Neural cell (in vitro differentiated cells): ENCODE results near the gene SPDL1. TPM values are rescaled to one million over a fixed set of nuclear protein-coding genes. Genes with fewer than 3 reads are reported as not detected.

ENCODE experiments used
- H2AFZ ChIP-seq: fragments of 200-600, 300-800 bp; sonication (generic), shearing (Covaris generic); 2 replicates; pipeline ENCODE4 v1.6.0; 2014; ENCODE audit warnings: low read depth, mild to moderate bottlenecking, antibody characterized with exemption, low read length, moderate library complexity
- H3F3A ChIP-seq: fragments of 200-600 bp; shearing (Covaris generic); 2 replicates; pipeline ENCODE4 v1.6.1; 2016; ENCODE audit warnings: mild to moderate bottlenecking, moderate library complexity, mixed read lengths, antibody characterized with exemption, low read length; ENCODE audit not compliant: insufficient read depth, poor library complexity, severe bottlenecking
- H3K27ac ChIP-seq: fragments of 200-600, 300-800 bp; sonication (generic), shearing (Covaris generic); 2 replicates; pipeline ENCODE4 v1.5.1; 2014; ENCODE audit warnings: mild to moderate bottlenecking, low read length, moderate library complexity
- H3K27me3 ChIP-seq: fragments of 300-800, 200-600 bp; sonication (generic), shearing (Covaris generic); 2 replicates; pipeline ENCODE4 v1.6.0; 2014; ENCODE audit warnings: mild to moderate bottlenecking, low read depth, low read length, moderate library complexity; ENCODE audit not compliant: insufficient read depth
- H3K36me3 ChIP-seq: fragments of 300-800, 200-600 bp; sonication (generic), shearing (Covaris generic); 2 replicates; pipeline ENCODE4 v1.5.1; 2014; ENCODE audit warnings: mild to moderate bottlenecking, antibody characterized with exemption, low read length, moderate library complexity; ENCODE audit not compliant: insufficient read depth
- H3K4me2 ChIP-seq: fragments of 300-800, 200-600 bp; sonication (generic), shearing (Covaris generic); 2 replicates; pipeline ENCODE4 v1.6.0; 2014; ENCODE audit warnings: mild to moderate bottlenecking, low read length
- H3K4me3 ChIP-seq: fragments of 300-800, 200-600 bp; sonication (generic), shearing (Covaris generic); 2 replicates; pipeline ENCODE4 v1.5.1; 2014; ENCODE audit warnings: mild to moderate bottlenecking, low read length, moderate library complexity
- H3K79me2 ChIP-seq: fragments of 200-600 bp; shearing (Covaris generic); replicated peaks from 2 replicates; pipeline ENCODE4 v1.6.0; 2014; ENCODE audit warnings: mild to moderate bottlenecking, low read length, moderate library complexity; ENCODE audit not compliant: insufficient read depth
- H3K9ac ChIP-seq: fragments of 300-800, 200-600 bp; sonication (generic), shearing (Covaris generic); 2 replicates; pipeline ENCODE4 v1.6.1; 2016; ENCODE audit warnings: mild to moderate bottlenecking, low read length, mixed read lengths
- H3K9me2 ChIP-seq: fragments of 200-600 bp; shearing (Covaris generic); 2 replicates; pipeline ENCODE4 v1.6.1; 2016; ENCODE audit warnings: mild to moderate bottlenecking, low read length, mixed read lengths; ENCODE audit not compliant: insufficient read depth
- H3K9me3 ChIP-seq: fragments of 200-600, 300-800 bp; sonication (generic), shearing (Covaris generic); 2 replicates; pipeline ENCODE4 v1.6.1; 2016; ENCODE audit warnings: mild to moderate bottlenecking, mixed run types, low read length, moderate library complexity, mixed read lengths
- H4K20me1 ChIP-seq: fragments of 200-600 bp; shearing (Covaris generic); 2 replicates; pipeline ENCODE4 v1.6.1; 2016; ENCODE audit warnings: mild to moderate bottlenecking, mixed run types; ENCODE audit not compliant: insufficient read depth
- EP300 ChIP-seq: fragments of 450-650 bp; conservative IDR thresholded peaks from 2 replicates; pipeline ENCODE4 v1.6.1; 2014; ENCODE audit warnings: antibody characterized with exemption, mild to moderate bottlenecking, moderate library complexity; ENCODE audit not compliant: poor library complexity, severe bottlenecking
- EZH2 ChIP-seq: fragments of 200-600, 300-800 bp; shearing (Covaris generic), sonication (generic); IDR thresholded peaks from 2 replicates; pipeline ENCODE4 v1.6.1; 2014; ENCODE audit warnings: antibody characterized with exemption, low read length, borderline replicate concordance, mild to moderate bottlenecking; ENCODE audit not compliant: insufficient read depth, poor library complexity, severe bottlenecking
- MXI1 ChIP-seq: fragments of 450-650 bp; conservative IDR thresholded peaks from 2 replicates; pipeline ENCODE4 v1.6.1; 2014; ENCODE audit warnings: antibody characterized with exemption, mild to moderate bottlenecking; ENCODE audit not compliant: poor library complexity, severe bottlenecking
- POLR2AphosphoS5 ChIP-seq: IDR thresholded peaks from 2 replicates; pipeline ENCODE4 v1.6.1; 2012
- RAD21 ChIP-seq: fragments of 450-650 bp; conservative IDR thresholded peaks from 2 replicates; pipeline ENCODE4 v1.6.1; 2014; ENCODE audit warnings: antibody characterized with exemption, mild to moderate bottlenecking, moderate library complexity
- SMC3 ChIP-seq: fragments of 450-650 bp; conservative IDR thresholded peaks from 2 replicates; pipeline ENCODE4 v1.6.1; 2014; ENCODE audit warnings: antibody characterized with exemption, mild to moderate bottlenecking, moderate library complexity; ENCODE audit not compliant: poor library complexity
- TAF1 ChIP-seq: IDR thresholded peaks from 2 replicates; pipeline ENCODE4 v1.6.1; 2012; ENCODE audit warnings: low read depth
- polyA plus RNA-seq: library from polyadenylated mRNA; depleted of rRNA; stranded (reverse); fragments of >200 nt; gene quantifications from 2 replicates; pipeline ENCODE4 v1.2.3, GENCODE V29; 2014
- TF ChIP-seq, protein P1 (sequence below): fragments of 450-650 bp; IDR thresholded peaks from 2 replicates; pipeline ENCODE4 v1.5.1; 2014; ENCODE audit warnings: antibody characterized with exemption, mild to moderate bottlenecking, moderate library complexity; ENCODE audit not compliant: poor library complexity, severe bottlenecking
- TF ChIP-seq, protein P2 (sequence below): IDR thresholded peaks from 2 replicates; pipeline ENCODE4 v1.6.1; 2012; ENCODE audit warnings: borderline replicate concordance

The SPDL1 gene
- polyA plus RNA-seq, 1 donor from 2014 or later: 26.6 TPM

DNA sequence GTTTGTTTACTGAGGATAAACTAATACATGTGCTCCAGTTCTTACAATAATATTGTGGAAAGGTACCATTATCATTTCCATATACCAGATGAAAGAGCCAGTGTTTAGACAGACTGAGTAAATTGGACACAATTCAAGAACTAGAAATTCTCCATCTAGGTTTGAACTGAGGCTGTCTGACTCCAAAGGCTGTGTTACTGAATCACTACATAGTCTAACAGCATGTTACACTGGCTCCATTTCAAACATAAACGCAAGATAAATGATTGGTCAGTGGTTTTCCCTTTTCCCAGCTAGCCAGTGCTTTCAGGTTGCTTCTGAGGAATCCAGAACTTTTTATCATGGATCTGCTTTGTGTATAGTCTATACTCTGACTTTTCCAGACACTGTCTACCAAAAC lies 8.1 kb downstream of the SPDL1 start:
- Histone ChIP-seq H3K4me3 (no peak overlapping the region), H3K79me2 (no peaks in the 10 kb centered on the region), H3F3A (no peaks in the 10 kb centered on the region), H3K9me2 (no peaks in the 10 kb centered on the region), H4K20me1 (no peaks in the 10 kb centered on the region), H3K9me3 (no peaks in the 10 kb centered on the region), H3K36me3 (peaks cover 4% of the 10 kb centered on the region), H2AFZ (no peak overlapping the region), H3K9ac (no peak overlapping the region), H3K4me2 (no peak overlapping the region), H3K27me3 (no peaks in the 10 kb centered on the region), H3K27ac (no peak overlapping the region)
- TF ChIP-seq TAF1: no peak
- no peak for TF ChIP-seq EP300
- TF ChIP-seq MXI1: no peak
- no peak for TF ChIP-seq SMC3
- TF ChIP-seq, protein P1, sequence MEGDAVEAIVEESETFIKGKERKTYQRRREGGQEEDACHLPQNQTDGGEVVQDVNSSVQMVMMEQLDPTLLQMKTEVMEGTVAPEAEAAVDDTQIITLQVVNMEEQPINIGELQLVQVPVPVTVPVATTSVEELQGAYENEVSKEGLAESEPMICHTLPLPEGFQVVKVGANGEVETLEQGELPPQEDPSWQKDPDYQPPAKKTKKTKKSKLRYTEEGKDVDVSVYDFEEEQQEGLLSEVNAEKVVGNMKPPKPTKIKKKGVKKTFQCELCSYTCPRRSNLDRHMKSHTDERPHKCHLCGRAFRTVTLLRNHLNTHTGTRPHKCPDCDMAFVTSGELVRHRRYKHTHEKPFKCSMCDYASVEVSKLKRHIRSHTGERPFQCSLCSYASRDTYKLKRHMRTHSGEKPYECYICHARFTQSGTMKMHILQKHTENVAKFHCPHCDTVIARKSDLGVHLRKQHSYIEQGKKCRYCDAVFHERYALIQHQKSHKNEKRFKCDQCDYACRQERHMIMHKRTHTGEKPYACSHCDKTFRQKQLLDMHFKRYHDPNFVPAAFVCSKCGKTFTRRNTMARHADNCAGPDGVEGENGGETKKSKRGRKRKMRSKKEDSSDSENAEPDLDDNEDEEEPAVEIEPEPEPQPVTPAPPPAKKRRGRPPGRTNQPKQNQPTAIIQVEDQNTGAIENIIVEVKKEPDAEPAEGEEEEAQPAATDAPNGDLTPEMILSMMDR: no peak
- no peak for TF ChIP-seq EZH2
- no peak for TF ChIP-seq POLR2AphosphoS5
- TF ChIP-seq, protein P2, sequence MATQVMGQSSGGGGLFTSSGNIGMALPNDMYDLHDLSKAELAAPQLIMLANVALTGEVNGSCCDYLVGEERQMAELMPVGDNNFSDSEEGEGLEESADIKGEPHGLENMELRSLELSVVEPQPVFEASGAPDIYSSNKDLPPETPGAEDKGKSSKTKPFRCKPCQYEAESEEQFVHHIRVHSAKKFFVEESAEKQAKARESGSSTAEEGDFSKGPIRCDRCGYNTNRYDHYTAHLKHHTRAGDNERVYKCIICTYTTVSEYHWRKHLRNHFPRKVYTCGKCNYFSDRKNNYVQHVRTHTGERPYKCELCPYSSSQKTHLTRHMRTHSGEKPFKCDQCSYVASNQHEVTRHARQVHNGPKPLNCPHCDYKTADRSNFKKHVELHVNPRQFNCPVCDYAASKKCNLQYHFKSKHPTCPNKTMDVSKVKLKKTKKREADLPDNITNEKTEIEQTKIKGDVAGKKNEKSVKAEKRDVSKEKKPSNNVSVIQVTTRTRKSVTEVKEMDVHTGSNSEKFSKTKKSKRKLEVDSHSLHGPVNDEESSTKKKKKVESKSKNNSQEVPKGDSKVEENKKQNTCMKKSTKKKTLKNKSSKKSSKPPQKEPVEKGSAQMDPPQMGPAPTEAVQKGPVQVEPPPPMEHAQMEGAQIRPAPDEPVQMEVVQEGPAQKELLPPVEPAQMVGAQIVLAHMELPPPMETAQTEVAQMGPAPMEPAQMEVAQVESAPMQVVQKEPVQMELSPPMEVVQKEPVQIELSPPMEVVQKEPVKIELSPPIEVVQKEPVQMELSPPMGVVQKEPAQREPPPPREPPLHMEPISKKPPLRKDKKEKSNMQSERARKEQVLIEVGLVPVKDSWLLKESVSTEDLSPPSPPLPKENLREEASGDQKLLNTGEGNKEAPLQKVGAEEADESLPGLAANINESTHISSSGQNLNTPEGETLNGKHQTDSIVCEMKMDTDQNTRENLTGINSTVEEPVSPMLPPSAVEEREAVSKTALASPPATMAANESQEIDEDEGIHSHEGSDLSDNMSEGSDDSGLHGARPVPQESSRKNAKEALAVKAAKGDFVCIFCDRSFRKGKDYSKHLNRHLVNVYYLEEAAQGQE: no peak
- no peak for TF ChIP-seq RAD21

DNA sequence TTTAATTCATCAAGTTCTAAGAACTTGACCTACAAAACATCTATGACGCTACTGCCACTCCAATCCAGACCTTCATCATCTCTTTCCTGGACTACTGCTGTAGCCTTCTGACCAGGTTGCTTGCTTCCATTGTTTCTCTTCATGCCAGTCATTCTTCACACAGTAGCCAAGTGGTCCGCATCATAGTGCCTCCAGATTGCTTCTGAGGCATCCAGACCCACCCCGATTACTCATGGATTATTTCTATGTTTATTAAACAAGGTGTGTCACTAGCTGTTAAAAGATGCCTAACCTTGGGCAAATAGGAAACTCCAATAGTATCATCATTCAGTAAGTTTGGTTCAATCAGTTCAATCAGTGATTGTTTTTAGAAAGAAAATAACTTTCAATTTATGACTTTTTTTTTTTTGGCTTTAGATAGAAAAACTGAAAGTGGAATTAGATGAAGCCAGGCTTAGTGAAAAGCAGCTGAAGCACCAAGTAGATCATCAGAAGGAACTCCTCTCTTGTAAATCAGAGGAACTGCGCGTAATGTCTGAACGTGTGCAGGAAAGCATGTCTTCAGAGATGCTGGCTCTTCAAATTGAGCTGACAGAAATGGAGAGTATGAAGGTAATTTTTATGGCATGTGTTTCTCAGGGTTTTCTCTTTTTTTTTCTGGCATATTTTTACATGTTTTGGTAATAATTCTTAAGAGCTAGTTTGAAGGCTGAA lies 9.5 kb downstream of the SPDL1 start:
- TF ChIP-seq RAD21 (no peak), POLR2AphosphoS5 (no peak), EP300 (no peak), SMC3 (no peak), TAF1 (no peak), MXI1 (no peak), EZH2 (no peak)
- TF ChIP-seq, protein P1: no peak
- TF ChIP-seq, protein P2: no peak
- no peak overlapping the region for H3K9ac ChIP-seq
- peaks cover 4% of the 10 kb centered on the region for H3K36me3 ChIP-seq

More for the DNA sequence above, 9.5 kb downstream of the SPDL1 start:
- Histone ChIP-seq H2AFZ (no peak overlapping the region), H3K27ac (no peak overlapping the region), H3K9me3 (no peaks in the 10 kb centered on the region), H3K79me2 (no peaks in the 10 kb centered on the region), H4K20me1 (no peaks in the 10 kb centered on the region), H3K4me2 (no peak overlapping the region), H3K9me2 (no peaks in the 10 kb centered on the region), H3F3A (no peaks in the 10 kb centered on the region), H3K27me3 (no peaks in the 10 kb centered on the region), H3K4me3 (no peak overlapping the region)
